Measurements from ENCODE around the gene ARHGAP23.
A peak's percentile ranks its signal among the peaks of the same experiment; 100 is the strongest.

DNA sequence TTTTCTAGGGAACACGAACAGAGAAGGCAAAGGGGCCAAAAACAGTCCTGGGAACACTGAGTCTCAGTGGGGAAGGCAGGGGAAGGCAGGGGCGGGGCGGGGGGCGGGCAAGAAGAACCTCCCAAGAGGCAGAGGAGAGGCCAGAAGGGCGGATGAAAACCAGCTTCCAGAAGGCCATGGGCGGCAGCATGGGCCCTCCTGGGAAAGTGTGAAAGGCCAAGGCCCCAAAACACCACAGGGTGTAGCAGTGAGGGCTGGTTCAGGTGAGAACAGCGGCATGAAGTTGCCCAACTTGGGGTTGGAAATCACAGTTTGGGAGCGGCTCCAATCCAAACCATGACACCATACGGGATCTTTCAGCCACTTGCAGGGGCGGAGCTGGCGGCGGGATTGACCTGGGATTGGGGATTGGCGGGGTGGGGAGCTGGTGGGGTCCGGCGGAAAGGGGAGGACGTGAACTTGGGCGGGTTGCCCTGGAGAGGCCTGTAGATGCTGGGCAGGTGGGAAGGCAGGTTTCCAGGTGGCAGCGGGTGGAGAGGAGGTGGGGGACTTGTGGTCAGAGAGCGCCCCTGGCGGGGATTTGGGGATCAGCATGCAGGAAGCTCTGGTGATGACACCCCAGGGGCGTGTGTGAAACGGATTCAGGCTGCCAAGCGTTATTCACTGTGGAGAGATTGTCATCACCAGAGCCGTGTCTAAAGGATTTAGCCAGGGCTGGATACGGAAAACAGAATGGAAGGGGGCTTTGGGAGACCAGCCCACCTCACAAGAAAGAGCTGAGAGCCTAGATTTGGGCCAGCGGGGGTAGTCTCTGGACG, 80.9 kb downstream of the ARHGAP23 start:
- no peak for TF ChIP-seq POLR2A (IDR thresholded peaks at IDR 0.05)
- TF ChIP-seq, protein P1, sequence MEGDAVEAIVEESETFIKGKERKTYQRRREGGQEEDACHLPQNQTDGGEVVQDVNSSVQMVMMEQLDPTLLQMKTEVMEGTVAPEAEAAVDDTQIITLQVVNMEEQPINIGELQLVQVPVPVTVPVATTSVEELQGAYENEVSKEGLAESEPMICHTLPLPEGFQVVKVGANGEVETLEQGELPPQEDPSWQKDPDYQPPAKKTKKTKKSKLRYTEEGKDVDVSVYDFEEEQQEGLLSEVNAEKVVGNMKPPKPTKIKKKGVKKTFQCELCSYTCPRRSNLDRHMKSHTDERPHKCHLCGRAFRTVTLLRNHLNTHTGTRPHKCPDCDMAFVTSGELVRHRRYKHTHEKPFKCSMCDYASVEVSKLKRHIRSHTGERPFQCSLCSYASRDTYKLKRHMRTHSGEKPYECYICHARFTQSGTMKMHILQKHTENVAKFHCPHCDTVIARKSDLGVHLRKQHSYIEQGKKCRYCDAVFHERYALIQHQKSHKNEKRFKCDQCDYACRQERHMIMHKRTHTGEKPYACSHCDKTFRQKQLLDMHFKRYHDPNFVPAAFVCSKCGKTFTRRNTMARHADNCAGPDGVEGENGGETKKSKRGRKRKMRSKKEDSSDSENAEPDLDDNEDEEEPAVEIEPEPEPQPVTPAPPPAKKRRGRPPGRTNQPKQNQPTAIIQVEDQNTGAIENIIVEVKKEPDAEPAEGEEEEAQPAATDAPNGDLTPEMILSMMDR (IDR thresholded peaks at IDR 0.05), result peak in 5 of 7 experiments; percentile 16 to 72 (median 64)
- TF ChIP-seq POLR2AphosphoS5 (IDR thresholded peaks at IDR 0.05), result no peak
- no peak for TF ChIP-seq EP300 (IDR thresholded peaks at IDR 0.05)

Measured in stomach (tissue), 4 donors.